ENCODE results near the gene FOXM1. TPM values are rescaled to one million over a fixed set of nuclear protein-coding genes. Genes with fewer than 3 reads are reported as not detected.

FOXM1 gene
- polyA plus RNA-seq, 1 donor from 2014 or later = 0.31 TPM

- Histone ChIP-seq H3K9ac (ENCODE audit: low read length) (no peak overlapping the region), H3K4me3 (ENCODE audit: low read length) (no peak overlapping the region), H3K4me2 (ENCODE audit: low read length) (no peak overlapping the region), H3K9me3 (ENCODE audit: low read length) (no peaks in the 10 kb centered on the region), H4K20me1 (ENCODE audit: insufficient read depth) (no peaks in the 10 kb centered on the region), H2AFZ (ENCODE audit: low read depth, low read length) (no peak overlapping the region), H3K27me3 (ENCODE audit: insufficient read depth, low read depth, low read length) (no peaks in the 10 kb centered on the region), H3K27ac (ENCODE audit: low read length) (no peak overlapping the region), H3K9me2 (ENCODE audit: insufficient read depth, low read length) (no peaks in the 10 kb centered on the region), H3K36me3 (ENCODE audit: insufficient read depth, low read length) (no peaks in the 10 kb centered on the region), H3K79me2 (replicated peaks; ENCODE audit: insufficient read depth, low read length) (no peaks in the 10 kb centered on the region), H3F3A (ENCODE audit: insufficient read depth, low read length, poor library complexity, severe bottlenecking) (no peaks in the 10 kb centered on the region)
- TF ChIP-seq CTCF (IDR thresholded peaks at IDR 0.05; ENCODE audit: poor library complexity, severe bottlenecking) (no peak), EP300 (conservative IDR thresholded peaks at IDR 0.05; ENCODE audit: poor library complexity, severe bottlenecking) (no peak), TAF1 (IDR thresholded peaks at IDR 0.05; ENCODE audit: low read depth) (no peak)
These were observed 34.0 kb downstream of the FOXM1 start for GRCh38 chr12:2842948-2843347.

- TF ChIP-seq RAD21 (conservative IDR thresholded peaks at IDR 0.05) = no peak
- no peak for TF ChIP-seq EP300 (conservative IDR thresholded peaks at IDR 0.05; ENCODE audit: poor library complexity, severe bottlenecking)
- TF ChIP-seq POLR2AphosphoS5 (IDR thresholded peaks at IDR 0.05) = no peak
- no peak for TF ChIP-seq SMC3 (conservative IDR thresholded peaks at IDR 0.05; ENCODE audit: poor library complexity)
- no peak for TF ChIP-seq MXI1 (conservative IDR thresholded peaks at IDR 0.05; ENCODE audit: poor library complexity, severe bottlenecking)
- TF ChIP-seq CTCF (IDR thresholded peaks at IDR 0.05; ENCODE audit: poor library complexity, severe bottlenecking) = no peak
- no peak for TF ChIP-seq TAF1 (IDR thresholded peaks at IDR 0.05; ENCODE audit: low read depth)
- TF ChIP-seq EZH2 (IDR thresholded peaks at IDR 0.05; ENCODE audit: borderline replicate concordance, insufficient read depth, low read length, poor library complexity, severe bottlenecking) = no peak
- no peak for TF ChIP-seq REST (IDR thresholded peaks at IDR 0.05; ENCODE audit: borderline replicate concordance)
- H3K36me3 ChIP-seq (ENCODE audit: insufficient read depth, low read length) = no peaks in the 10 kb centered on the region
- H3F3A ChIP-seq (ENCODE audit: insufficient read depth, low read length, poor library complexity, severe bottlenecking) = no peaks in the 10 kb centered on the region
- no peak overlapping the region for H3K27ac ChIP-seq (ENCODE audit: low read length)
- H4K20me1 ChIP-seq (ENCODE audit: insufficient read depth) = no peaks in the 10 kb centered on the region
- H3K4me3 ChIP-seq (ENCODE audit: low read length) = no peak overlapping the region
- H3K79me2 ChIP-seq (replicated peaks; ENCODE audit: insufficient read depth, low read length) = no peaks in the 10 kb centered on the region
- no peaks in the 10 kb centered on the region for H3K27me3 ChIP-seq (ENCODE audit: insufficient read depth, low read depth, low read length)
- H2AFZ ChIP-seq (ENCODE audit: low read depth, low read length) = no peak overlapping the region
- no peaks in the 10 kb centered on the region for H3K9me3 ChIP-seq (ENCODE audit: low read length)
- no peaks in the 10 kb centered on the region for H3K9me2 ChIP-seq (ENCODE audit: insufficient read depth, low read length)
- H3K9ac ChIP-seq (ENCODE audit: low read length) = no peak overlapping the region
- no peak overlapping the region for H3K4me2 ChIP-seq (ENCODE audit: low read length)
These were observed 35.8 kb downstream of the FOXM1 start for GRCh38 chr12:2841056-2841650.

Data from neural cell (in vitro differentiated cells).